IMR-90 (cell line): ENCODE measurements around the gene RBM42. TPM values are rescaled to one million over a fixed set of nuclear protein-coding genes. Genes with fewer than 3 reads are reported as not detected.

Experiments
- ATAC-seq: fragments of 200-7000 bp; cut with Tn5 transposase; 2 replicates; pipeline ENCODE4 v1.9.1; 2020; ENCODE audit warnings: low read depth, mild to moderate bottlenecking, moderate library complexity
- BruUV-seq: library from RNA; stranded (reverse); fragments of 400-500 nt; replicated peaks from 2 replicates; lab custom pipeline; 2021; lab: Mats Ljungman, UMichigan
- CTCF ChIA-PET: fragments of 300-600 bp; formaldehyde crosslinking; extraction: SDS; loops from one replicate; lab custom pipeline; 2021; ENCODE audit warnings: antibody characterized with exemption; lab: Yijun Ruan, JAX
- POLR2A ChIA-PET: fragments of 300-600 bp; sonication (Branson Sonifier 250); formaldehyde crosslinking; loops from one replicate; lab custom pipeline; 2022; ENCODE audit warnings: antibody characterized with exemption; ENCODE audit not compliant: unreplicated experiment; lab: Charles Lee
- DNase-seq: peaks from one replicate; pipeline ENCODE4 v3.0.0; 2013
- H2AFZ ChIP-seq: replicated peaks from 2 replicates; pipeline ENCODE3; 2013; ENCODE audit warnings: low read length, mild to moderate bottlenecking; ENCODE audit not compliant: poor library complexity
- H2AK5ac ChIP-seq: 2 replicates; pipeline ENCODE4 v1.6.1; 2013; ENCODE audit warnings: low read depth, low read length, inconsistent platforms
- H2AK9ac ChIP-seq: replicated peaks from 2 replicates; pipeline ENCODE3; 2013; ENCODE audit warnings: mild to moderate bottlenecking, low read depth, low read length, moderate library complexity; ENCODE audit not compliant: poor library complexity
- H2BK120ac ChIP-seq: 2 replicates; pipeline ENCODE4 v1.6.1; 2013; ENCODE audit warnings: low read depth, low read length, inconsistent platforms
- H2BK15ac ChIP-seq: 3 replicates; pipeline ENCODE4 v1.6.1; 2013; ENCODE audit warnings: low read depth, low read length, inconsistent platforms
- H2BK20ac ChIP-seq: 2 replicates; pipeline ENCODE4 v1.6.1; 2013; ENCODE audit warnings: low read depth, mild to moderate bottlenecking, inconsistent platforms, low read length, moderate library complexity
- H2BK5ac ChIP-seq: 2 replicates; pipeline ENCODE4 v1.6.1; 2013; ENCODE audit warnings: mild to moderate bottlenecking, low read depth, low read length, inconsistent platforms; ENCODE audit not compliant: poor library complexity, severe bottlenecking
- H3K14ac ChIP-seq: replicated peaks from 2 replicates; pipeline ENCODE4 v1.6.1; 2013; ENCODE audit warnings: low read depth, low read length, inconsistent platforms
- H3K18ac ChIP-seq: 2 replicates; pipeline ENCODE4 v1.6.1; 2013; ENCODE audit warnings: low read depth, low read length, control low read depth
- H3K23ac ChIP-seq: 2 replicates; pipeline ENCODE4 v1.6.1; 2013; ENCODE audit warnings: low read depth, low read length, inconsistent platforms
- H3K27ac ChIP-seq: 2 replicates; pipeline ENCODE4 v1.5.1; 2013; ENCODE audit warnings: mild to moderate bottlenecking, control low read depth, low read length; ENCODE audit not compliant: insufficient read depth
- H3K27me3 ChIP-seq: 2 replicates; pipeline ENCODE4 v1.6.1; 2013; ENCODE audit warnings: low read length; ENCODE audit not compliant: control insufficient read depth, insufficient read depth
- H3K36me3 ChIP-seq: 2 replicates; pipeline ENCODE4 v1.6.1; 2013; ENCODE audit warnings: low read length, mixed read lengths; ENCODE audit not compliant: control insufficient read depth, insufficient read depth
- H3K4ac ChIP-seq: 2 replicates; pipeline ENCODE4 v1.6.1; 2013; ENCODE audit warnings: low read depth, low read length, inconsistent platforms
- H3K4me1 ChIP-seq: 2 replicates; pipeline ENCODE4 v1.6.1; 2013; ENCODE audit warnings: low read length, mixed read lengths; ENCODE audit not compliant: control insufficient read depth, insufficient read depth
- H3K4me2 ChIP-seq: 2 replicates; pipeline ENCODE4 v1.6.1; 2013; ENCODE audit warnings: low read depth, mild to moderate bottlenecking, control low read depth, low read length, moderate library complexity
- H3K4me3 ChIP-seq: 2 replicates; pipeline ENCODE4 v1.5.1; 2013; ENCODE audit warnings: low read depth, mild to moderate bottlenecking, control low read depth, low read length, moderate library complexity; ENCODE audit not compliant: insufficient read depth
- H3K56ac ChIP-seq: 2 replicates; pipeline ENCODE4 v1.6.1; 2013; ENCODE audit warnings: low read length, inconsistent platforms; ENCODE audit not compliant: insufficient read depth; ENCODE audit errors: extremely low read depth
- H3K79me1 ChIP-seq, 2 experiments: 2 replicates each; pipeline ENCODE4 v1.6.1; 2013; ENCODE audit warnings: low read length in 2 of 2, inconsistent platforms in 1 of 2, low read depth in 1 of 2
- H3K9ac ChIP-seq: 2 replicates; pipeline ENCODE4 v1.6.1; 2013; ENCODE audit warnings: low read depth, low read length, control low read depth
- H3K9me1 ChIP-seq: 2 replicates; pipeline ENCODE4 v1.6.1; 2013; ENCODE audit warnings: low read length, inconsistent platforms; ENCODE audit not compliant: insufficient read depth
- H3K9me3 ChIP-seq: 2 replicates; pipeline ENCODE4 v1.6.1; 2013; ENCODE audit warnings: low read length; ENCODE audit not compliant: control insufficient read depth, insufficient read depth
- H4K20me1 ChIP-seq: 2 replicates; pipeline ENCODE4 v1.6.1; 2013; ENCODE audit warnings: low read length, inconsistent platforms; ENCODE audit not compliant: insufficient read depth
- H4K5ac ChIP-seq: 2 replicates; pipeline ENCODE4 v1.6.1; 2013; ENCODE audit warnings: mild to moderate bottlenecking, low read depth, low read length, control low read depth
- H4K8ac ChIP-seq, 2 experiments: 2 replicates each; pipeline ENCODE4 v1.6.1; 2013; ENCODE audit warnings: low read depth in 2 of 2, low read length in 2 of 2, control low read depth in 1 of 2, inconsistent platforms in 1 of 2
- H4K91ac ChIP-seq: 2 replicates; pipeline ENCODE4 v1.6.1; 2013; ENCODE audit warnings: low read depth, low read length, inconsistent platforms; ENCODE audit not compliant: insufficient read depth
- BHLHE40 ChIP-seq: fragments of 150-350 bp; IDR thresholded peaks from 2 replicates; pipeline ENCODE4 v1.6.1; 2016; ENCODE audit warnings: mild to moderate bottlenecking, low read depth, low read length
- CHD1 ChIP-seq: IDR thresholded peaks from 2 replicates; pipeline ENCODE4 v1.6.1; 2012; ENCODE audit warnings: low read depth, low read length, improper control_type of control experiment
- MXI1 ChIP-seq: IDR thresholded peaks from 2 replicates; pipeline ENCODE4 v1.6.1; 2012; ENCODE audit warnings: low read depth, mild to moderate bottlenecking, low read length, moderate library complexity, borderline replicate concordance
- NFE2L2 ChIP-seq: fragments of 150-350 bp; IDR thresholded peaks from 2 replicates; pipeline ENCODE4 v1.6.1; 2016; ENCODE audit warnings: low read depth, mild to moderate bottlenecking, low read length
- POLR2A ChIP-seq: IDR thresholded peaks from 2 replicates; pipeline ENCODE4 v1.6.1; 2012; ENCODE audit warnings: mild to moderate bottlenecking, low read depth, low read length
- WGBS, 2 experiments: methylation state at CpG; one replicate each; pipeline versions ENCODE4 v1.1.5 to v1.1.7; 2013; ENCODE audit warnings: missing lambda C conversion rate in 2 of 2; ENCODE audit not compliant: insufficient read length in 1 of 2; ENCODE audit errors: extremely low coverage in 2 of 2; 5-methylcytosine and 5-hydroxymethylcytosine counted together
- dilution Hi-C: fragments of 300-500 bp; cut with HindIII; formaldehyde crosslinking; loops from one replicate; pipeline ENCODE4 v1.14.3; 2018; ENCODE audit warnings: low sequenced_read_pairs; ENCODE audit not compliant: unreplicated experiment
- in situ Hi-C: fragments of 300-500 bp; cut with MboI; formaldehyde crosslinking; loops from 3 replicates; pipeline ENCODE4 v1.14.3; 2019; ENCODE audit warnings: low sequenced_read_pairs, inconsistent platforms, mixed read lengths
- intact Hi-C: fragments of 100-400 bp; cut with micrococcal nuclease; formaldehyde crosslinking; loops from 2 replicates; pipeline ENCODE4 v1.10.0; 2022
- polyA plus RNA-seq, 3 experiments: library from polyadenylated mRNA; depleted of rRNA; stranded (reverse); fragments of >200 nt; gene quantifications; 2 replicates each; pipeline ENCODE4 v1.2.3, GENCODE V29; 2012; ENCODE audit warnings: low replicate concordance in 1 of 3
- total RNA-seq: library from RNA; depleted of rRNA; stranded (reverse); fragments of >200 nt; gene quantifications from 2 replicates; pipeline ENCODE4 v1.2.3, GENCODE V29; 2012
- TF ChIP-seq, protein P1 (sequence below): fragments of 150-350 bp; IDR thresholded peaks from 2 replicates; pipeline ENCODE4 v1.6.1; 2016; ENCODE audit warnings: low read depth, mild to moderate bottlenecking, low read length, moderate library complexity, borderline replicate concordance

RBM42 gene
- total and polyA plus RNA-seq, 2 of the 4 experiments (the other 2 are of a cell fraction) = 19.0 to 41.5 TPM

DNA sequence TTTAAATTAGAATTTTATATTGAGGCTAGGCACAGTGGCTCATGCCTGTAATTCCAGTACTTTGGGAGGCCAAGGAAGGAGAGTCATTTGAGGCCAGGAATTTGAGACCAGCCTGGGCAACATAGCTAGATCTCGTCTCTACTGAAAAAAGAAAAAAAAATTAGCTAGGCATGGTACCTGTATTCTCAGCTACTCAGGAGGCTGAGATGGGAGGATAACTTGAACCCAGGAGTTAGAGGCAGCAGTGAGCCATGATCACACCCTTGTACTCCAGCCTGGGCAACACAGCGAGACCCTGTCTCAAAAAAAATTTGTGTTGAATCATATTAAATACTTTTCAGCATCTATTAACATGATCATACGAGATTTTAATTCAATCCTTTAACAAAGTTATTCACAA is 38.0 kb upstream of the RBM42 start:
- ChIA-PET CTCF (no interaction called here), POLR2A (no interaction called here)
- Histone ChIP-seq H3K4ac (no peak overlapping the region), H3K27ac (no peak overlapping the region), H4K20me1 (no peaks in the 10 kb centered on the region), H2BK20ac (no peak overlapping the region), H3K9me3 (no peaks in the 10 kb centered on the region; the same call in 1 of the 2 replicates), H3K4me3 (no peak overlapping the region), H3K9me1 (no peaks in the 10 kb centered on the region), H3K14ac (no peak overlapping the region), H2BK5ac (no peak overlapping the region), H2BK15ac (no peak overlapping the region), H2AK5ac (no peak overlapping the region), H2AFZ (no peak overlapping the region), H3K79me1 (no peaks in the 10 kb centered on the region), H3K9ac (no peak overlapping the region), H3K18ac (no peak overlapping the region), H4K8ac (no peak overlapping the region), H3K36me3 (no peaks in the 10 kb centered on the region), H3K27me3 (peaks cover 4% of the 10 kb centered on the region; the same call in 1 of the 2 replicates), H3K4me1 (no peaks in the 10 kb centered on the region), H3K56ac (no peak overlapping the region), H2BK120ac (no peak overlapping the region), H3K23ac (no peak overlapping the region), H3K4me2 (no peak overlapping the region), H4K91ac (no peak overlapping the region), H4K5ac (no peak overlapping the region), H2AK9ac (no peak overlapping the region)
- intact Hi-C loops (no loop called here), in situ Hi-C loops (loop anchor here (25.0 kb wide), 1 partner anchor 254 kb away; the partner anchor contains the start of genes CD22 and FFAR1), dilution Hi-C loops (no loop called here)
- no peak for DNase-seq
- no CpG with 5 or more reads among the region's 3 CpGs for WGBS, 2 experiments
- TF ChIP-seq, protein P1, sequence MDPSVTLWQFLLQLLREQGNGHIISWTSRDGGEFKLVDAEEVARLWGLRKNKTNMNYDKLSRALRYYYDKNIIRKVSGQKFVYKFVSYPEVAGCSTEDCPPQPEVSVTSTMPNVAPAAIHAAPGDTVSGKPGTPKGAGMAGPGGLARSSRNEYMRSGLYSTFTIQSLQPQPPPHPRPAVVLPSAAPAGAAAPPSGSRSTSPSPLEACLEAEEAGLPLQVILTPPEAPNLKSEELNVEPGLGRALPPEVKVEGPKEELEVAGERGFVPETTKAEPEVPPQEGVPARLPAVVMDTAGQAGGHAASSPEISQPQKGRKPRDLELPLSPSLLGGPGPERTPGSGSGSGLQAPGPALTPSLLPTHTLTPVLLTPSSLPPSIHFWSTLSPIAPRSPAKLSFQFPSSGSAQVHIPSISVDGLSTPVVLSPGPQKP = no peak
- TF ChIP-seq POLR2A (no peak), CHD1 (no peak), NFE2L2 (no peak), MXI1 (no peak), BHLHE40 (no peak)
- no peak for ATAC-seq
- BruUV-seq = no TSS peak
